ES-I3 (cell line): Measurements from ENCODE around the gene HOXB2.
"Not testable (repeated sequence)": the region's sequence is repeated elsewhere in the genome, so short reads cannot be mapped to it uniquely, and the experiment has no call there.

Experiments
- H3K36me3 ChIP-seq: 2 replicates; pipeline ENCODE4 v1.6.1; 2013; ENCODE audit warnings: mild to moderate bottlenecking, low read length, control low read depth, moderate library complexity; ENCODE audit not compliant: insufficient read depth
- H3K4me1 ChIP-seq: 2 replicates; pipeline ENCODE4 v1.6.1; 2013; ENCODE audit warnings: mild to moderate bottlenecking, control low read depth, low read length; ENCODE audit not compliant: insufficient read depth
- H3K9ac ChIP-seq: 2 replicates; pipeline ENCODE4 v1.6.1; 2013; ENCODE audit warnings: low read depth, mild to moderate bottlenecking, low read length, moderate library complexity
- H3K9me3 ChIP-seq: 2 replicates; pipeline ENCODE4 v1.6.1; 2013; ENCODE audit warnings: mild to moderate bottlenecking, low read length, moderate library complexity; ENCODE audit not compliant: control insufficient read depth, insufficient read depth

The HOXB2 gene

DNA sequence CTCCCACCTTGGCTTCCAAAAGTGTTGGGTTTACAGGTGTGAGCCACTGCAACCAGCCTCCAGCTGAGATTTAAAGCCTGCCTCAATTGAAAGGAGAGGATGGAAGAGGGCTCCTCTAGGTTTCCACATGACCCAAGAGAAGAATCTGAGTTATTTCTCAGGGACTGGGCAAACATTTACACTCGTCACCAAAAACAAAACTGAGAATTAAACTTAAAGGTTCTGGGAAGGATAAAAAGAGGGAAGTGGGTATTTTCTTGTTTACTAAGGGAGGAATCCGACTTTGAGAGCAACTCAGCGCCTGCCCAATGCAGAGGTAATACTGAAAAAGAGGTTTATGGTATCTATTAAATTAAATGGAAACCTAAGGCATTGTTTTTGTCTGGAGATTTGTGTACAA lies 27.4 kb downstream of the HOXB2 start:
- no peaks in the 10 kb centered on the region for H3K36me3 ChIP-seq
- peaks cover 47% of the 10 kb centered on the region for H3K4me1 ChIP-seq
- H3K9me3 ChIP-seq: no peaks in the 10 kb centered on the region
- H3K9ac ChIP-seq: no peak overlapping the region

DNA sequence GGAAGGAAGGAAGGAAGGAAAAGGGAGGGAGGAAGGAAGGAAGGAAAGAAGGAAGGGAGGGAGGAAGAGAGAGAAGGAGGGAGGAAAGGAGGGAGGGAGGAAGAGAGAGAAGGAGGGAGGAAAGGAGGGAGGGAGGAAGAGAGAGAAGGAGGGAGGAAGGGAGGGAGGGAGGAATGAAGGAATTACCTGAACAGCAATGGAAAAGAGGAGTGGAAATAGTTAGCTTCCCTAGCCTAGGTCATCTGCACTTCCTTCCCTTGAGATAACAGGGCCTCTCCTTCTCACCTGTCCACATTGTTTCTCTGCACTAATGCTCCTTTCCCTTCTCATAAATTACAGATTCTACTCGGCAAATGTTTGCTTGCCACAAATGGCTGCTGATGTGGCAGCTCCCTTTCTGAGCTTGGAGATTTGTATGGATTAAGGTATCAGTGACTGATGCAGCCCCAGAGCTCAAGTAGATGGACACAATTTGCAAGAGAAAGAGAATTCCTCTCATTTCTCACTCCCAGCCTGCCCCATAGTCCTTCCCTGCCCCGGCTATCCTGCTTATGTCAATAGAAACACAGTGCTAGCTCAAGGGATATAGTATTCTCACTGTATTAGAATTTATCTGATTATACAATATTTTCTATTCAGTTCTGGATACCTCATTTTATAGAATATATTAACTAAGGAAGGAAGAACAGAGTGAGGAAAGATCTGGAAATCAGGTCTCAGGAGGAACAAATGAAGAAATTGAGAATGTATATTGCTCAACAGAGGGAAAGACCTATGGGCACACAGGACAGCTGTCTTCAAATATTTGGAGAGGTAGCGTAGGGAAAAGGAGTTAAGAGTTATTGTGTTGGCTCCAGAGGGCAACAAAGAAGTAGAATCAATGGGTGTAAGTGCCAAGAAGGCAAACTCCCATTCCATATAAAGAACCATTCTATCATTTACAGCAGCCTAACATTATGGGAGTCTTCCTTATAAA lies 28.7 kb downstream of the HOXB2 start:
- Histone ChIP-seq H3K9ac (no peak overlapping the region), H3K9me3 (no peaks in the 10 kb centered on the region), H3K4me1 (peaks cover 35% of the 10 kb centered on the region), H3K36me3 (no peaks in the 10 kb centered on the region)

DNA sequence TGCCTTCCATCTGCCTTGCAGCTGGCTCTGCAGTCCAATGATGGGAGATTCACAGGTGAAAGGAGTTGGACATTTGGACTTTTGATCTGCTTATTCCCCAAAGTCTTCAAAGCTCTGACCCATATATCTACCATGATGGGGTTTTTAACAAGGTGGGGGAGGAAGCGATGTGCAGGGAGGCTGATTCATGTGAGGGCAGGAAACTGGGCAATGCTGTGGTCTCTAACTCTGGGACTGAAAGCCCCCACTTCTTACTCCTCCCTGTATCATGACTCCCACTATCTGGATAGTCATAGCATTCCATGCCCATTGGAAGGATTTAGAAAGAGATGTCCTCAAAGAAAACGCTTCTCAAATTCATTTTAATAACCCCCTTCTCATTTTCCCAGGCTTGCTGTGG lies 30.4 kb downstream of the HOXB2 start:
- Histone ChIP-seq H3K4me1 (peaks cover 24% of the 10 kb centered on the region), H3K36me3 (no peaks in the 10 kb centered on the region)

DNA sequence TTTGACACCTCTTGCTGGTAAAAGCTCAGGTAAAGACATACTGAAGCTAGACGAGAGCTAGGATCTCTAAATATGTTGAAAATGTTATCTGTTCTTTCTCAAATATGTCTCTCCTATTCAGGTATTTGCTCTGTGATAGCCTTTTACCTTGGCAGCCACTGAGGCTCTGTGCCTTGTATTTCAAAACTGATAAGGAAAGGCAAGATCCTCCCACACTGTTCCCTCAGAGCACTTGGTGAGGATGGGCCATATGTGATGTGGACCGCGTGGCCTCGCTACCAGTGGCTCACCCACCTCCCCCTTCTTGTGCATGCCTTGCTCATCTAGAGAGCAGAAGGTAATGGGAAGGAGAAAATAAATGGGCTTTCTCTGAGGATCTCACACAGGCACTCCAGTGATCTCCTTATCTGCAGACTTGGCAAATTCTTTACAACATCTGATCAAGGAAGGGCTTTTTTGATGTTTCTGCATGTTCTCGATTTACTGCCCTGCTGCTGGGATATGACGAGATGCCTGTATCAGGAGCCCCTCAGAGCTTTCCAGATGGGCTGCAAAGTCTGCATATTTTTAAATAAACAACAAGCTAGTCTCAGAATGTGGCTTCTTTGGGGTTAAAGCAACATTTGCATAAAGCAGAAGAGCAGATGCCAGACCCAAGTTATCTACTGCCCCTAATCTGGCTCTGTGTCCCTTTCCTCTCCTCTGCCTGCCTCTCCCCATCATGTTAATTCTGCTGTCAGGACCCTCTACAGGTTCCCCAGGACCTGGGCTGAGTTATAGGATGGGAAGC lies 31.0 kb downstream of the HOXB2 start:
- Histone ChIP-seq H3K9ac (no peak overlapping the region), H3K9me3 (no peaks in the 10 kb centered on the region), H3K4me1 (peaks cover 23% of the 10 kb centered on the region), H3K36me3 (no peaks in the 10 kb centered on the region)

More for the DNA sequence above, 30.4 kb downstream of the HOXB2 start:
- Histone ChIP-seq H3K9ac (no peak overlapping the region), H3K9me3 (no peaks in the 10 kb centered on the region)

DNA sequence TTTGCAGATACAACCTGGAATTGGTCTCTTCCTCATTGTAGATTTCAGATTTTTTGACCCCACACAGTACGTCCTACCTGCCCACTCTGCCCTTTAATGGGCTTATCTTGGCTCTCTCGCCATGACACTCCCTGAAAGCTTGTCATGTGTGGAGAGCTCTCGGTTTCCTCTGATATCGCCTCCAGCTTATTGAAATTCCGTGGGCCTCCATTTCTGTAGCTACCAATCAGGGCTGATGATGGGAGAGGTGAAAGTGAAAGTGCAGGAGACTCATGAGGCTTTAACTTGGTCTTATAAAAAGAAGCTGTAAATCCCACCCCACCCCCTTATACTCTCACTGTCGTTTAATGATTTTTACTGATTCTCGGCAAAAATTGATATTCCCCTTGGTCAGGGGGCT lies 31.8 kb downstream of the HOXB2 start:
- H3K4me1 ChIP-seq: peaks cover 23% of the 10 kb centered on the region
- H3K9ac ChIP-seq: no peak overlapping the region
- H3K36me3 ChIP-seq: no peaks in the 10 kb centered on the region
- no peaks in the 10 kb centered on the region for H3K9me3 ChIP-seq

DNA sequence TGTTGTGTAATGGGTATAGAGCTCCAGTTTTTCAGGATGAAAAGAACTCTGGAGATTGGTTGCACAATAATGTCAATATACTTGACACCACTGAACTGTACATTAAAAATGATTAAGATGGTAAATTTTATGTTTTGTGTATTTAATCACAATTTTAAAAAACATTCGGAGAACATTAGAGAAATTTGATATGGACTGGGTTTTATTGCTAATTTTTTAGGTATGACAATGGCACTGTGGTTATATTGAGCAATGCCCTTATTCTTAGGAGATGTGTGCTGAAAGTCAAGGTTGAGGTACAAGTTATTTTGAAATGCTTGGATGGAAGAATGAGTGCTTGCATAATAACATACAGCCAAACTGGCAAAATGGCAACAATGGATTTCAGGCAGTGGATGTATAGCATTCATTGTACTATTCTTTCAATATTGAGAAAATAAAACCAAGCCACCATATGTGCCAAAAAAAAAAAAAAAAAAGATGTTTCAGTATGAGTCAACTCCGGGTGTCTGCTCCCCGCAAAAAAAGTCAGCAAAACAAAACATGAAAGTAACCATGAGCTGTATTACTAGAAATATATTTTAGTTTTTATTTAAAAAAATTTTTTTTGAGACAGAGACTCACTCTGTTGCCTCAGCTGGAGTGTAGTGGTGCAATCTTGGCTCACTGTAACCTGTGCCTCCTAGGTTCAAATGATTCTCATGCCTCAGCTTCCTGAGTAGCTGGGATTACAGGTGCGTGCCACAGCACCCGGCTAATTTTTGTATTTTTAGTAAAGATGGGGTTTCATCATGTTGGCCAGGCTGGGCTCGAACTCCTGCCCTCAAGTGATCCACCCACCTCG lies 33.9 kb downstream of the HOXB2 start:
- H3K9ac ChIP-seq: no peak overlapping the region
- peaks cover 18% of the 10 kb centered on the region for H3K4me1 ChIP-seq
- H3K9me3 ChIP-seq: no peaks in the 10 kb centered on the region
- H3K36me3 ChIP-seq: no peaks in the 10 kb centered on the region

DNA sequence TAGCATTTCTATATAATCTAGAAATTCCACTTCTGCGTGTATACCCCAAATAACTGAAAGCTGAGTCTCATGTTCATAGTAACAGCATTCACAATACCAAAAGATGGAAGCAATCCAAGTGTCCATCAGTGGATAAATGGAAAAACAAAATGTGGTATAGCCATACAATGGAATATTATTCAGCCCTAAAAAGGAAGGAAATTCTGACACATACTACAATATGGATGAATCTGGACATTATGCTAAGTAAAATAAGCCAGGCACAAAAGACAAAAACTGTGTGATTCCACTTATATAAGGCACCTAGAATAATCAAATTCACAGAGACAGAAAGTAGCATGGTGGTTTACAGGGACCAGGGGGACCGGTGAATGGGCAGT lies 34.5 kb downstream of the HOXB2 start:
- Histone ChIP-seq H3K9ac (no peak overlapping the region), H3K4me1 (peaks cover 22% of the 10 kb centered on the region), H3K36me3 (no peaks in the 10 kb centered on the region), H3K9me3 (no peaks in the 10 kb centered on the region)

DNA sequence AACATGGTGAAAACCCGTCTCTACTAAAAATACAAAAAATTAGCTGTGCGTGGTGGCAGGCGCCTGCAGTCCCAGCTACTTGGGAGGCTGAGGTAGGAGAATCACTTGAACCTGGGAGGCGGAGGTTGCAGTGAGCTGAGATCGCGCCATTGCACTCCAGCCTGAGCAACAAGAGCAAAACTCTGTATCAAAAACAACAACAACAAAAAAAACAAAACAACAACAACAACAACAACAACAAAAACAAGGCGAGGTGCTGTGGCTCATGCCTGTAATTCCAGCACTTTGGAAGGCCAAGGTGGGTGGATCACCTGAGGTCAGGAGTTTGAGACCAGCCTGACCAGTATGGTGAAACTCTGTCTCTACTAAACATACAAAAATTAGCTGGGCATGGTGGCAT lies 35.2 kb downstream of the HOXB2 start:
- not testable (repeated sequence) for H3K36me3 ChIP-seq, H3K9me3 ChIP-seq, H3K9ac ChIP-seq
- H3K4me1 ChIP-seq: peaks cover 18% of the 10 kb centered on the region

DNA sequence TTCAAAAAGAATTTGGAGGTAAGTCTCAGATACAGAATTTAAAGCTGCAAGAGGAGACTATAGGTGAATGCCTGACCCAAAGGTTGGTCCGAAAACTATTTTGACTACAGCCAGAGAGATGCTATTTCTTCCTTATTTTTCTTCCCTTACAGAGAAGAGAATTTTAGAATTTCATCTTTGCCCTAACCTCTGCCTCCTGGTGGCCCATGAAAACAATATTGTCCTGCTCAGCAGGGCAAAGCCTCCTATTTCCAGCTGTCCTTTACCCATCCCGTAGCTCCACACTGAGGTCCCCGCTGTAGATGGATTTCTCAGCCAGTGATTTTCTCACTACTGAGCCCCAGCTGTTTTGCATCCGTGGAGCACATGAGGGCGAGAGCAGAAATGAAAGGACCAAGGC lies 38.7 kb downstream of the HOXB2 start:
- H3K9ac ChIP-seq: no peak overlapping the region
- peaks cover 18% of the 10 kb centered on the region for H3K4me1 ChIP-seq
- no peaks in the 10 kb centered on the region for H3K36me3 ChIP-seq
- H3K9me3 ChIP-seq: no peaks in the 10 kb centered on the region

DNA sequence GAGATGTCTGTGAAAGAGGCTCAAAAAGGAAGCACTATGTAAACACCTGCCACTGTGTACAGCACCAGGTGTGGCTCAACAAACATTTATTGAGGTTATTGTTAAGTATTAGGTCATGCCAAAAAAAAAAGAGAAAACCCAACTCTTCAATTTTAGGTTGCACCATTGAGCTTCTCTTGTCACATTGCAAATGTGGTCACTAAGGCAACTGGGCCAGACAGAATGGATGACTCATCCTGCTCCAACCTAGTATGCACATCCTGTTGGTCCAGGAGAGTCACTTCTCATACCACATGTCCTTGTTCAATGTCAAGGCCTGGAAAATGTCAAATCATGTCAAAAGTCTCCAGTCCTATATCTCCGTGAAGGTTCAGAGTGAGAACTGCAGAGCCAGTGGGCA lies 39.1 kb downstream of the HOXB2 start:
- Histone ChIP-seq H3K9me3 (no peaks in the 10 kb centered on the region), H3K9ac (no peak overlapping the region), H3K4me1 (peaks cover 18% of the 10 kb centered on the region), H3K36me3 (no peaks in the 10 kb centered on the region)

DNA sequence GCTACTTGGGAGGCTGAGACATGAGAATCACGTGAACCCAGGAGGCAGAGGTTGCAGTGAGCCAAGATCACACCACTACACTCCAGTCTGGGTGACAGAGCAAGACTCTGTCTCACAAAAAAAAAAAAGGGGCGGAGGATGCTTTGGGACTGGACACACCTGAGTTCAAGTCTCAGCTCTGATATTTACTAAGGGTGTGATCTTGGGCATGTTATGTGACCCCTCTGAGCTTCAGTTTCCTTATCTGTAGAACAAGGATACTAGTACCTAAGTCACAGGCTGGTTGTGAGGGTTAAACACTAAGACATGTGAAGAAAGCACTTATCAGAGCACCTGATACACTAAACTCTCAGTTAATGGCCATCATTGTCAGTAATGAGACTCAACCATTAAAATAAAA lies 40.0 kb downstream of the HOXB2 start:
- H3K36me3 ChIP-seq: no peaks in the 10 kb centered on the region
- no peaks in the 10 kb centered on the region for H3K9me3 ChIP-seq
- peaks cover 18% of the 10 kb centered on the region for H3K4me1 ChIP-seq
- no peak overlapping the region for H3K9ac ChIP-seq

DNA sequence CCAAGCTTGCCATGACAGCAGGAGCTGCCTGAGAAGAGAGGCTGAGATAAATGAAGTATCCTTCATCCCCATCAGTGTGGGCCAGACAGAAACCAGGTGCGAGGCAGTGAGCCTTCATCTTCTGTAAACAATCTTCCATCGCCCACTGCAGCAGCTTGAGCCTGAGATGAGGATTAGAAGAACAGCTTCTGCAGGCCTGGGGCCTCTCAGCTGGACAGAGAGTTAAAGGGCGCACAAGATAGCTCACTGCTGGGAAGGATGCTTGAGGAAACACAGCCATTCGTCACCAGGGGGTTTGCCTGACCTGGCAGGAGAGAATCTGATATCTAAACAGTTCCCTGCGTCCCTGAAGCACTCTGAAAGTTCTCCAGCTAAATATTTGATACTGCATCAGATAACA lies 41.2 kb downstream of the HOXB2 start:
- H3K9ac ChIP-seq: no peak overlapping the region
- H3K4me1 ChIP-seq: peaks cover 18% of the 10 kb centered on the region
- H3K9me3 ChIP-seq: no peaks in the 10 kb centered on the region
- no peaks in the 10 kb centered on the region for H3K36me3 ChIP-seq

DNA sequence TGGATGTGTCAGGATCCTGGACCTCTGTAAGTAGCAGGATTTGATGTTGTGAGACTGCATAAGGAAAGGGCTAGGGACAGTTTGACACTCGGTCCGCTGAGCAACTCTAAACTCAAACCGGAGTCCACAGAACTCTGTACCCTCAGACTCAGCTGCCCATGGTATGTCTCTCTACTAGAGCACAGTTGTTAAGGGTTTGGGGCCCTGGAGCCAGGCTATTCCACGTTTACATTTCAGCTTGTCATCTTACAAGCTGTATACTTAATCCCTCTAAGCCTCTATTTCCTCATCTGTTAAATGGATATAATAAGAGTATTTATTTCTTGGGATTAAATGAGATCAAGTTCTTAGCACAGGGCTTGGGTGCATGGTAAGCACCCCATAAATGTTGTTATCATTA lies 42.0 kb downstream of the HOXB2 start:
- peaks cover 23% of the 10 kb centered on the region for H3K4me1 ChIP-seq
- no peak overlapping the region for H3K9ac ChIP-seq
- no peaks in the 10 kb centered on the region for H3K36me3 ChIP-seq
- H3K9me3 ChIP-seq: no peaks in the 10 kb centered on the region

DNA sequence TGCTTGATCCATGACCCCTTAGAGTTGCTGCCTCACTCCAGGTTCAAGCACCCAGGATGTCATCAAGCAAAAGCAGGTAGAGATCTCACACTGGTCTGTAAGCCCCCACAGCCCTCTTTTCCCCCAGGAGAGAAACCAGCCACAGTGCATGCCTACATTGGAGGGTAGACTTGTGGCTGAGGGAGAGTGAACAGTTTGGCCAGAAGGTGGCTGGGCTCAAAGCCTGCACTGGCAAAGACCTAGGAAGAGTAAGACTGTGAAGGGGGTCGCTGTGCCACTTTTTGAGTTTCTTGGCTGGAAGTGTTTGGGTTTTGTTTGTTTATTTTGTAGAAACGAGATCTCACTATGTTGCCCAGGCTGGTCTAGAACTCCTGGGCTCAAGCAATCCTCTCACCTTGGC lies 42.6 kb downstream of the HOXB2 start:
- Histone ChIP-seq H3K9me3 (no peaks in the 10 kb centered on the region), H3K9ac (no peak overlapping the region), H3K4me1 (peaks cover 25% of the 10 kb centered on the region), H3K36me3 (no peaks in the 10 kb centered on the region)
